NOMO-1 treated with dmso at 0.1 percent for 144 hours (cell line): ENCODE data around the gene OR13G1.
"Not testable (repeated sequence)": the region's sequence is repeated elsewhere in the genome, so short reads cannot be mapped to it uniquely, and the experiment has no call there.

Experiments
- DNase-seq: peaks from one replicate; lab custom pipeline; 2025; ENCODE audit not compliant: unreplicated experiment; lab: John Stamatoyannopoulos, UW

The OR13G1 gene, protein sequence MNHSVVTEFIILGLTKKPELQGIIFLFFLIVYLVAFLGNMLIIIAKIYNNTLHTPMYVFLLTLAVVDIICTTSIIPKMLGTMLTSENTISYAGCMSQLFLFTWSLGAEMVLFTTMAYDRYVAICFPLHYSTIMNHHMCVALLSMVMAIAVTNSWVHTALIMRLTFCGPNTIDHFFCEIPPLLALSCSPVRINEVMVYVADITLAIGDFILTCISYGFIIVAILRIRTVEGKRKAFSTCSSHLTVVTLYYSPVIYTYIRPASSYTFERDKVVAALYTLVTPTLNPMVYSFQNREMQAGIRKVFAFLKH

DNA sequence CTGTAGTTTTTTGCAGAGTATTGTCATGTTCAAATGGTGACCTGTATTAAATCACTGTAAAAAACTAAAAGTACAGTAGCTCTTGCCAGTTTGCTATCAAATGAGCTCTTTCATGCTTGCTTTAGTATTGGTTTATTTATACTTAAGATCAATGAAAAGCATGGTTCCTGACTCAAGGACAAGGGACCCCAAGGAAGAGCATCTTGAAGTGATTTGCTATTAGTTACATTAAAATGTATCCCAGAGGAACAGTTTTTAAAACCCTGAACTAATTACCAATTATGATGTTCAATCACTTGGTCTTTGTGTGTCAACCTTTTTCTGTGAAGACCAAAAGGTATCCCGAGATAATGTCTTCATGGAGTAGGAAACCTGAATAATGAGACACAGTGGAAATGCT, at the start of gene OR13G1:
Gene OR13G1, minus strand, starts transcription at position 101 of the 400 bp plus-strand sequence. CDS start 6,698 bp downstream, outside the sequence.
- DNase-seq: no peak

DNA sequence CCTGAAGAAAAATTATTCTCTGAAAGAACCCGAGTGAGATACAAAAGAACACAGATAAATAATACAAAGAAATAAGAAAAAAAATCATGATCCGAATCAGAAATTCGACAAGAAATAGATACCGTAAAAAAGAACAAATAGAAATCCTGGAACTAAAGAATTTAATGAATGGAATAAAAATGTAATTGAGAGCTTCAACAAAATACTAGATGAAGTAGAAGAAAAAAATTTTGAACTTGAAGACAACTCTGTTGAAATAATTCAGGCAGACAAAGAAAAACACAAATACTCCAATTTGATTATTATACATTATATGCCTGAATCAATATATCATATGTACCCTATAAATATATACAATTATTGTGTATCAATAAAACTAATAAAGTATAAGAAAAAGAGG, 41.7 kb upstream of the OR13G1 start:
- DNase-seq: no peak

DNA sequence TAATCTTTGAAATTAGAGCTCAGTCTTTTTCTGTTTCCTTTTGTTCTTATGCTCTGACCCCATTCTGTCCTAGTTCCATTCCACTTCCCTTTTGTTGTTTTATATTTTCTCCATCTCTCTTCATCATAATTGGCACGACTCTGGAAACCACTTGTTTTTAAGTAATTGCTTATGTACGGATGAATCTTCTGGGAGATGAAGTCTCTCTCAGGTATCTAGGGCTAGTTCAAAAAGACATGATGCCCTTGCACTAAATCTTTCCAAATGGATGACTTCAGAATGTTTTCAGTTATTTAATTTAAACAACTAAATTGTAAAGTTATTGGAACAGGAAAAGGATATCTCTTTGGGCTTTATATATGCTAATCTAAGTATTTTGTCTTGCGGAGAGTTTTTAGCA, 37.0 kb upstream of the OR13G1 start, which contains the start of gene OR6F1:
Gene OR6F1, minus strand, starts transcription at position 101 of the 400 bp plus-strand sequence. CDS start 3,891 bp downstream, outside the sequence.
- no peak for DNase-seq

DNA sequence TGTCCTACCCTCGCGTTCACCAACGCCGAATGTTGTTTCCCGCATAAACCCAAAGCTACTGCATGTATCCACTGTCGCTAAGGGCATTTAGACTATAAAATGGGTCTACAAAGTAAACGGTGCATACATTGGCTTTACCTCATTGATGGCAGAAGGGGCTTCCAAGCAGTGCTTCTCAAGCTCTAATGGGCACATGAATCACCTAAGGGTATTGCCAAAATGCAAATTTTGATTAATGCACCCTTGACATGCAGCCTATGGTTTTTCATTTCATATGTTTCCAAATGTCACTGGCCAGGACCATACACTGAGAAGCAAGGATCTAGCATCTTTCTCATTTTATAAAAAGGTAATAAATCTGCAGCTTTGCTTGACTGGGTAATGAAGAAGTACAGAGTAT, 34.2 kb upstream of the OR13G1 start:
- no peak for DNase-seq

DNA sequence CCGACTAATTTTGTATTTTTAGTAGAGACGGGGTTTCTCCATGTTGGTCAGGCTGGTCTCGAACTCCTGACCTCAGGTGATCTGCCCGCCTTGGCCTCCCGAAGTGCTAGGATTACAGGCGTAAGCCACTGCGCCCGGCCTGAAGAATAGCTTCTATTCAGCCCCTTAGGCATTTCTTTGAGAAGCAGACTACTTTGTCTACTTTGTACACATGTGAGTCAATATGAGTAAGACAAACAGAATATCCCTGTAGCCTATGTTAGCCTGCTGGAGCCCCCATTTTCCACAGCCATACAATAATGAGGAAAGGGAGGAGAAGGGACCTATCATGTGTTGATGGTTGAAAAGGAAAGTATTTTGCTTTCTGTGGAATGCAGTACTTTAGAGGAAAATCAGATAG, 31.1 kb upstream of the OR13G1 start:
- not testable (repeated sequence) for DNase-seq

DNA sequence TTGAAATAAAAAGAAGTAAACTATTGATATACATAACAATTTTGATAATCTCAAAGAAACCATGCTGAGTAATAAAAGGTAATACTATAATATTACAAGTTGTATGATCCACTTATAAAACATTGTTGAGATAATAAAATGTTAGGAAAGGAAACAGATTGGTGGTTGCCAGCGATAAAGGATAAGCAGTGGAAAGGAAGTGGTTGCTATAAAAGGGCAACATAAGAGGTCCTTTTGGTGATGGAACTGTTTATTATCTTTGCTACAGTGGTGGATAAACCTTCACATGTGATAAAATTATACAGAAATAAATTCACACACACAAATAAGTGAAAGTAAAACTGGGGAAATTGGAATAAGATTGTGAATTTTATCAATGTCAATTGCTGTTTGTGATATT, 21.8 kb upstream of the OR13G1 start:
- DNase-seq: no peak

DNA sequence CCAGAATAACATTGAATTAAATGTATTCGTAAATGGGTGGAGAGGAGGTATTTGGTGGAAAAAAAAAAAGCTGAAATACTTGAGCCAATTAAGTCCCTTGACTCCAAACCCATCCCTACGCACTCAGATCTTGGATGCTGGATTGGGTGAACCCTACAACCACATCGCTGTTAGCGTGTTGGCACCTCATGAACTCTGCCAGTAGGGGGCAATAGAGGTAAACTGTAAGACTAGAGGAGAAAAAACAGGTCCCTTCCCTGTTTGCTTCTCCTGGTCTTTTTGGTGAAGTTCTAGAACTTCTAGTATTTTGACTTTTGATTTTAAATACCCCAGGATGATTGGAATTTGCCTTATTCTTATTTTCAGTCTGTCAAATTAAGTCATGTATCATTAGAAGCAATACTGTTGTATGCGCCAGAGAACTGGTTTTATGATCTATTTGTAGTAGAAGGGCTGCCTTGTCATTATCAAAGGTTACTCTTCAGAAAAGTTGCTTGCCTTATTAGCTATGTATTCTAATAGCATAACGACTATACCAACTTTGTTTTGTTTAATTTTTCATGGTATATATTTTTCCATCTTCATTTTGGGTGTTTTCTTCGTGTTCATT, 1.9 kb upstream of the OR13G1 start:
- DNase-seq: no peak

DNA sequence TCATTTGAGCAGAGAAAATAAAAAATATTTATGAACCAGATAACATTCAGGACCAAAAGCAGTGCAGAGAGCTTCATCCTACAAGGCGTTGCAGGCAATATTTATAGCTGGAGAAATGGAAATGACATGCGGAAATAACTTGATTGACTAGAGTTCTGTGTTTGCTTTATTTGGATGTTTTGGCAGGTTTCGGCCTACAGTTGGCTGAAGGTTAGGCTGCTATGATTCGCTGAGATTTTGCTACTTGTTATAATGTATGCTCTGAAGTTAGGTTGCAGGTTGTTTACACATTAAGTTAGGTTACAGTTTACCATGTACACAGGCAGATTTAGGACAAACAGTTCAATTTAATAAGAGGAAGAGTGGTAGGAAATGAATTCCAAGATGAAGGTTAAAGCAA, 632 bp upstream of the OR13G1 start:
- no peak for DNase-seq

DNA sequence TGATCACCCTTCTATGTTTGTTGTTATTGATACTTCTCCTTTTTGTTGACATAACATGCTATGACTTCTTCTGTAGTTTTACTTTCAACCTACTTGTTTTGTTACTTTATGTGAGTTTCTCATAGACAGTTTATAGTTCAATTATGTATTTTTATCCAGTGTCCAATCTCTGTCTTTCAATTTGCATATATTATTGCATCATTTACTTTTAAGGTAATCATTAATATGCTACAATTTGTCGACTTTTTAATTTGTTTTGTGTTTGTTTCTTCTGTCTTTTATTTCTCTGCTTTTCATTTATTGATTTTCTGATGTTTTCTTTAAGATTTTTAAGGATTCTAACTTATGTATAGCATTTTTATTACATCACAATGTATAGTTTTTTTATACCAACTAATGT, 10.3 kb downstream of the OR13G1 start:
- DNase-seq: no peak

DNA sequence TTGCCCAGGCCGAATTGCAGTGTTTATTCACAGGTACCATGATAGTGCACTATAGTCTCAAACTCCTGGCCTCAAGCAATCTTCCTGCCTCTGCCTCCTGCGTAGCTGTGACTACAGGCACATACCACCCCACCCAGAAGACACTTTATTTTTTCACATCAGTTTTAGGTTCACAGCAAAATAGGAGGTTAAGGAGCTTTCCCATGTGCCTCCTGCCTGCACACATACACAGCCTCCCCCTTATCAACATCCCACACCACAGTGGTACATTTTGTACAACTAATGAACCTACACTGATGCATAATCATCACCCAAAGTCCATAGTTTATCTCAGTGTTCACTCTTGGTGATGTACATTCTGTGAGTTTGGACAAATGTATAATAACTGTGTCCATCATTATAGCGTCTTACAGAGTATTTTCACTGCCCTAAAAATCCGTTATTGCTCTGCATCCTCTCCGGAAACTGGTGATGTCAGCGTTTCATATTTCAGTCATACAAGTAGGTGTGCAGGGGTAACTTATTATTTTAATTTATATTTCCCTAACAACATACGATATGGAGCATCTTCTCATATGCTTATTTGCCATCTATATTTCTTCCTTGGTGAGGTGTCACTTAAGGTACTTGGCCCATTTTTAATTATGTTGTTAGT, 23.2 kb downstream of the OR13G1 start:
- DNase-seq: no peak

DNA sequence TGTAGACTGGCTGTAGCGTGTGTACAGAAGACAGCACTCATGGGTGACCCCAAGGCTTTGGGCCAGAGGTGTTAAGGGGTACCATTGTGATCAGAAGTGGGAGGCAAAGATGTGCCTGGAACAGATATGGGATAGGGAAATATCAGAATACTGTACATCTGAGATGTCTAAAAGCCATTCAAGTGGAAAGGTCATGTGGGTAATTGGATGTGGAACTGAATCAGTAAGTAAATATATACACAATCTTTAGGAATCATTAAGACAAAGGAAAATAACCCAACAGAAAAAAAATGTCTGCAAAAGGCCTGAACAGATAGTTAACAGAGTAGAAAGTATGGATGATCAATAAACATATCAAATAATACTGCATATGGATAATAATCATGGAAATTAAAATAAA, 26.5 kb downstream of the OR13G1 start:
- no peak for DNase-seq

DNA sequence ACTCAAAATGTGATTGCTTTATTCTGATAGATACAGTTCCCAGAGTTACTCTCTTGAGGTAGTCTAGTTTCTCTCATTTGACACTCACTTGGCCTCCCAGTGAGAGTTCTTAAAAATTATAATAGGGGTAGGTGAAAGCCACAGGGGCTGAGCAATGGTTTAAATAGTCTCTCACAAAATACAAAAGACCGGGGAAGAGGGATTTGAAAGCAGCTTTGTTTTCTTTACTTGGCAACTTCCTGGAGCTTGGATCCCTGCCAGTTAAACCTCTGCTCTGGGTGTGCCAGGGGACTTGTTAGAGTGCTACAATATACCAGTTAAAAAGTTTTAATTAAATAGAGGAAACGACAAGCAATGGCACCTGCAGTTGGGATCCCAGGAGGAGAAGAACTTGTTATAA, 31.7 kb downstream of the OR13G1 start:
- DNase-seq: no peak

DNA sequence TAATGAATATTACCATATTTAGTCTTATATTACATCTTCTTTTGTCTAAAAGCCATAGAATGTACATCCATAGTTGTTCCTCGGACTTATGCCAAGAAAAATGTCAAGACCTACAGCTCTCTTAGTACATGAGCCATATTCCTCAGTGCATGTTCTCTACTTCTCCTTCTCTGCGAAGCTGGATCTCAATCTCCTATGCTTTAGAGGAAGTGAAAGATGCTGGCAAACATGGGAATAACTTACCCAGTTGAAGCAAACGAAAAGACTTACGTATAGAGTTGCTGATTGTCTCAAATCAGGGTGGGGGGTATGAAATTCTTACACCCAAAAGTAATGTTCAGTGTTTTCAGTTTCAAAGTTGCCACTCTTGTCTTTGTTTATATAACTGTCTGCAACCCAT, 32.7 kb downstream of the OR13G1 start:
- no peak for DNase-seq

DNA sequence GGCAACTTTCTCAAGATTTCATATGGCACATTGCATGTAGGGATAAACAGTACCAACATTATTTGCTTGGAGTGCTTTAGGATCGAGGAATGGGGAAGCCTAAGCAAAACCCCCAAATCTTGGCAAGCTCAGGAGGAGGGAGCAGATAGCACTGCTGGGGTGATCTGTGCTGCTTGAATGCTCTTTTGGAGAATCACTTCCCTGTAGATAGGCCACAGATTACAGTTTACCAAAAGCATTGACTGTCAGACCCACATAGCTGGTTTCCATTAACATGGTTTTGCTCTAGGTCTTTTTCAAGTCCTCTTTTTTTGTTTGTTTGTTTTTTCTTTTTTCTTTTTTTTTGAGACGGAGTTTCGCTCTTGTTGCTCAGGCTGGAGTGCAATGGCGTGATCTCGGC, 36.8 kb downstream of the OR13G1 start:
- DNase-seq: no peak

DNA sequence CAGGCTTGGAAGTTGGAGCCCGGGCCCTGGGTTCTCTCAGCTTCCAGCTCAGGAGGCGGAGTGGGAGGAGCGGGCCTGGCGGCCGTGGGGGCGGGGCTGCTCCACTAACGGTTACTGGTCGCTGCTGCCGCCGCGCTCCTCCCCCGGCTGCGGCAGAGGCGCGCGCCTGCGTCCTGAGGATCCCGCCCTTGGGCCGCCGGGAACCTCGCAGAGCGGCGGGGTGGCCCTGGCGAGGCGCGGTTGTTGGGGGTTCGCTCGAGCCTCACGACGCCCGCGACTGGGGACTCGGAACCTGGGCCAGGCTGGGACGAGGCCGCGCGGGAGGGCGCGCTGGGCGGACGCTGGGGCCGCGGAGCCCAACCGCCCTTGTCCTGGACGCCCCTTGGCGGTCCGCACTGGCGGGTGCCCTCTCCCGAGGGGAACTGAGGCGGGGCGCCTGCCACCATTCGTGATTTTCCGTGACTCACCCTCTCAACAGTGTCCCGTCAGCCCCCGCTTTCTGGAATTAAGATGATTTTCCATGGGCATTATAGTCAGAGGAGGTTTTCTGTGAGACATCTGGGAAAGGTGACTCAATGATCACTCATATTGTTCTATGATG, 40.1 kb downstream of the OR13G1 start:
- DNase-seq: no peak

DNA sequence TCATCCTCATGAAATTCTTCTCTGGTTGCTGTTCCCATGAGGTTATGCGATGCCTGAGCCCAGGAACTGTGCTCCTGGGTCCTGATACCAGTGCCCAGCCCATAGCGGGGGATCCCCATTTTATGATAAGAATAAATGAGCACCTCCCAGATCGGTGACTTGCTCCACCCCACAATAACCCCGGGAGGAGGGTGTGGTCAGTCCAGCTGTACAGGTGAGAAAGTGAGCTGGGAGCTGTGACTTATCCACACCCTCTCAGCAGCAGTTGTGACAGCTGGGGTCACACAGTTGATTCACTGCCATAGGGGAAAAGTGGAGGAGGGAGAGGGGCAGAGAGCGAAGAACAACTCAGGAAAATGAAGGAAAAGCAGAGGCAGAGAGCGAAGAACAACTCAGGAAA, 40.8 kb downstream of the OR13G1 start:
- no peak for DNase-seq

DNA sequence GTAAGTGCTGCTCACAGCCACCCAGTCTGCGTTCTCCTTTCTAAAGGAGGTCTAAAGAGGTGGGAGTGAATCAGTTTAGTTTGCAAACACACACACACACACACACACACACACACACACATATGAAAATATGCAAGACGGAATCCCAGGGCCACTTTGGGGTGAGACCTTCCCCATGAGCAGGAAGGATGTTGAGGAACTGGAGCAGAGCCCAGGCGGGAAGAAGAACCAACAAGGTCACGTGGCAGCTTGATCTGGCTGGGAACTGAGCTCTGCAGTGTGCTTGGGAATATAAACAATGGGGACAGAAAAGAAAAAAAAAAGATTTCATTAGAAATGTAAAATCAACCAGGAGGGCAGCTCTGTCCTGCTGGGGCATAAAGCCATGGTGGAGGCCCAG, 41.5 kb downstream of the OR13G1 start:
- DNase-seq: no peak

DNA sequence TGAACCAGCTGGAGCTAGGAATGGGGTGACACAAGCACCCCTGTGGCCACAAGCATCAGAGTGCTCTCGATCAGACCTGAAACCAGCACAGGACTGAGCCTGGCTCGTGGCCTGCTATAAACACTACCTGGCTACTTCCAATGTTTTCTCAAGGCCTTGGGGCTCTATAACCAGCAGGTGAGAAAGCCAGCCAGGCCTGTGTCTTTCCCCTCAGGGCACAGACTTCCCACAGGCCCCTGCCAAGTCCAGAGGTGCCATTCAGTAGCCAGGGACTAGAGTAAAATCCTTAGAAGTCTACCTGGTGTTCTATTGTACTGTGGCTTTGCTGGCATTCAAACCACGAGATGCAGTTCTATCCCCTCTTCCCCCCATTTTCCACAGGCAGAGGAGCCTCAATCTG, 51.6 kb downstream of the OR13G1 start:
- DNase-seq: no peak
